Heart left ventricle (tissue), 16 donors: ENCODE measurements around the gene AK3. TPM values are rescaled to one million over a fixed set of nuclear protein-coding genes. Genes with fewer than 3 reads are reported as not detected.
A peak's percentile ranks its signal among the peaks of the same experiment; 100 is the strongest.

Experiments
- ATAC-seq, 4 donors: fragments of 200-7000 bp; cut with Tn5 transposase; one replicate each; pipeline ENCODE4 v1.9.1; 2020 to 2022; ENCODE audit warnings: moderate library complexity in 4 of 4, mild to moderate bottlenecking in 3 of 4, moderate number of reproducible peaks in 1 of 4
- DNase-seq, 5 donors: peaks; one replicate each; pipeline ENCODE4 v3.0.0-alpha.2; 2020
- H3K27ac ChIP-seq, 12 donors: fragments of 200-600 bp; sonication (generic) in 4 of 12; one replicate each; pipeline versions ENCODE4 v1.5.0 to v1.8.0; 2016 to 2022; ENCODE audit warnings: mild to moderate bottlenecking in 2 of 12
- H3K27me3 ChIP-seq, 9 donors: fragments of 200-600 bp; sonication (generic) in 2 of 9; one replicate each; pipeline versions ENCODE4 v1.5.1 to v1.8.0; 2016 to 2022; ENCODE audit warnings: mild to moderate bottlenecking in 3 of 9
- H3K36me3 ChIP-seq, 9 donors: fragments of 200-600 bp; sonication (generic) in 2 of 9; one replicate each; pipeline versions ENCODE4 v1.5.0 to v1.8.0; 2018 to 2022; ENCODE audit warnings: mild to moderate bottlenecking in 2 of 9
- H3K4me1 ChIP-seq, 12 donors: fragments of 200-600 bp; sonication (generic) in 4 of 12; one replicate each; pipeline versions ENCODE4 v1.5.0 to v1.8.0; 2016 to 2022; ENCODE audit warnings: mild to moderate bottlenecking in 3 of 12
- H3K4me3 ChIP-seq, 12 donors: fragments of 200-600 bp; sonication (generic) in 4 of 12; one replicate each; pipeline versions ENCODE4 v1.5.0 to v1.8.0; 2017 to 2022; ENCODE audit warnings: mild to moderate bottlenecking in 9 of 12, moderate library complexity in 4 of 12
- H3K9me3 ChIP-seq, 12 donors: fragments of 200-600 bp; sonication (generic) in 4 of 12; one replicate each; pipeline versions ENCODE4 v1.5.0 to v1.8.0; 2016 to 2022; ENCODE audit warnings: mild to moderate bottlenecking in 1 of 12
- POLR2A ChIP-seq, 2 donors: fragments of 450-650 bp; IDR thresholded peaks; one replicate each; pipeline ENCODE4 v1.6.1; 2017; ENCODE audit warnings: antibody characterized with exemption in 2 of 2, mild to moderate bottlenecking in 2 of 2, moderate library complexity in 2 of 2
- WGBS, 4 donors: extraction: QIAGEN DNeasy Blood & Tissue Kit in 2 of 4; methylation state at CpG; one replicate each; pipeline versions ENCODE4 v1.1.5 to v1.1.7; 2013 to 2018; 5-methylcytosine and 5-hydroxymethylcytosine counted together
- intact Hi-C, 10 donors: fragments of 100-400 bp; cut with DNase I; formaldehyde crosslinking; loops; one replicate each; pipeline versions ENCODE4 v1.11.1 to v1.14.2; 2022
- polyA plus RNA-seq, 2 donors: library from polyadenylated mRNA; stranded (reverse); fragments of 200-250 nt; gene quantifications; one replicate each; pipeline ENCODE4 v1.2.3, GENCODE V29; 2013
- total RNA-seq, 9 donors: library from RNA; depleted of rRNA in 2 of 9; stranded (reverse); fragments of >200 nt in 2 of 9; fragmentation: NEBNext Ultra II Directional in 3 of 9; extraction: Animal tissue kit (Norgen Biotek cat#: 25700) in 3 of 9; gene quantifications; one replicate each; pipeline versions ENCODE4 v1.1.0 to v1.2.4, GENCODE V29; 2016 to 2023
- TF ChIP-seq, protein P1 (sequence below), 12 donors: fragments of 200-600 bp; sonication (generic) in 4 of 12; IDR thresholded peaks; one replicate each; pipeline versions ENCODE4 v1.5.0 to v1.8.0; 2018 to 2022; ENCODE audit warnings: antibody characterized with exemption in 12 of 12, mild to moderate bottlenecking in 5 of 12
- donor health status: ischemic (EF 13 %, LVEDD 7.1; RV severe dilation, severe dysfunction).
- donor health status: healthy with polysubstance abuse.
- donor health status: DM: no; HTN: yes; CAD: no.
- donor health status: DM: no; HTN: no; CAD: no.
- donor health status: ischemic (EF 25% LVEDD 6.9; RV normal size, moderate dysfunction).
- donor health status: ischemic (EF 25% LVEDD 5.7; RV mildly dilated, moderate dysfunction).
- donor health status: healthy.
- donor health status: DM: yes; HTN: yes; CAD: no.
- donor health status: ischemic (EF 35%, LVEDD 5.7; RV mildly dilated, moderate dysfunction).
- donor health status: nonischemic (EF 11% LVEDD 7.7; RV severe dilation, severe dysfunction).
- donor health status: DM: yes; HTN: yes; CAD: no.
- donor health status: PGD.
- donor health status: ischemic (EF 29% LVEDD 5.4; RV normal size, mild dysfunction).
- donor health status: nonischemic (EF 23%, LVEDD 6.1; RV moderate dilation, normal function).

Gene AK3
- total and polyA plus RNA-seq, 11 donors: 47.8 to 231 (median 149) TPM

- Histone ChIP-seq H3K36me3 (no peaks in the 10 kb centered on the region), H3K27ac (peak overlapping the region; percentile 62 to 97 (median 94))
- intact Hi-C loops: loop anchor here in 5 of 10 donors (5.0 to 10.0 kb wide), 6 partner anchors 55 to 705 kb away; partner anchors contain the start of genes PLPP6 (in 3 of the 5), RCL1 (in 2 of the 5), CDC37L1 (in 1 of the 5) and PLGRKT (in 1 of the 5)
These were observed 1.2 kb downstream of the AK3 start for GRCh38 chr9:4739587-4740387.

GRCh38 chr9:4738866-4739586 lies 2.0 kb downstream of the AK3 start:
- TF ChIP-seq, protein P1, sequence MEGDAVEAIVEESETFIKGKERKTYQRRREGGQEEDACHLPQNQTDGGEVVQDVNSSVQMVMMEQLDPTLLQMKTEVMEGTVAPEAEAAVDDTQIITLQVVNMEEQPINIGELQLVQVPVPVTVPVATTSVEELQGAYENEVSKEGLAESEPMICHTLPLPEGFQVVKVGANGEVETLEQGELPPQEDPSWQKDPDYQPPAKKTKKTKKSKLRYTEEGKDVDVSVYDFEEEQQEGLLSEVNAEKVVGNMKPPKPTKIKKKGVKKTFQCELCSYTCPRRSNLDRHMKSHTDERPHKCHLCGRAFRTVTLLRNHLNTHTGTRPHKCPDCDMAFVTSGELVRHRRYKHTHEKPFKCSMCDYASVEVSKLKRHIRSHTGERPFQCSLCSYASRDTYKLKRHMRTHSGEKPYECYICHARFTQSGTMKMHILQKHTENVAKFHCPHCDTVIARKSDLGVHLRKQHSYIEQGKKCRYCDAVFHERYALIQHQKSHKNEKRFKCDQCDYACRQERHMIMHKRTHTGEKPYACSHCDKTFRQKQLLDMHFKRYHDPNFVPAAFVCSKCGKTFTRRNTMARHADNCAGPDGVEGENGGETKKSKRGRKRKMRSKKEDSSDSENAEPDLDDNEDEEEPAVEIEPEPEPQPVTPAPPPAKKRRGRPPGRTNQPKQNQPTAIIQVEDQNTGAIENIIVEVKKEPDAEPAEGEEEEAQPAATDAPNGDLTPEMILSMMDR (IDR thresholded peaks at IDR 0.05): no peak
- TF ChIP-seq POLR2A (IDR thresholded peaks at IDR 0.05): no peak
- H3K27ac ChIP-seq: peak overlapping the region in 5 of 12 donors; percentile 94 to 97 (median 95)
- H3K4me1 ChIP-seq: peaks cover 0 to 33% (median 15%) of the 10 kb centered on the region in 12 donors
- no peaks in the 10 kb centered on the region for H3K36me3 ChIP-seq
- ATAC-seq (no peak), DNase-seq (no peak)
- 91 to 95% (median 95%) methylated on average over 19 of the region's 19 CpGs for WGBS, 4 donors
- H3K27me3 ChIP-seq: no peaks in the 10 kb centered on the region
- H3K4me3 ChIP-seq: peak overlapping the region in 9 of 12 donors; percentile 83 to 98 (median 89)
- intact Hi-C loops: no loop called here
- H3K9me3 ChIP-seq: no peaks in the 10 kb centered on the region

More at GRCh38 chr9:4739587-4740387, 1.2 kb downstream of the AK3 start:
- Histone ChIP-seq H3K9me3 (no peaks in the 10 kb centered on the region), H3K27me3 (no peaks in the 10 kb centered on the region), H3K4me1 (peaks cover 0 to 30% (median 15%) of the 10 kb centered on the region in 12 donors), H3K4me3 (peak overlapping the region; percentile 54 to 98 (median 89))
- 39 to 48% (median 43%) methylated on average over 26 of the region's 26 CpGs for WGBS, 4 donors
- no peak for TF ChIP-seq POLR2A (IDR thresholded peaks at IDR 0.05)
- TF ChIP-seq, protein P1 (IDR thresholded peaks at IDR 0.05): no peak
- ATAC-seq (no peak), DNase-seq (no peak)

DNA sequence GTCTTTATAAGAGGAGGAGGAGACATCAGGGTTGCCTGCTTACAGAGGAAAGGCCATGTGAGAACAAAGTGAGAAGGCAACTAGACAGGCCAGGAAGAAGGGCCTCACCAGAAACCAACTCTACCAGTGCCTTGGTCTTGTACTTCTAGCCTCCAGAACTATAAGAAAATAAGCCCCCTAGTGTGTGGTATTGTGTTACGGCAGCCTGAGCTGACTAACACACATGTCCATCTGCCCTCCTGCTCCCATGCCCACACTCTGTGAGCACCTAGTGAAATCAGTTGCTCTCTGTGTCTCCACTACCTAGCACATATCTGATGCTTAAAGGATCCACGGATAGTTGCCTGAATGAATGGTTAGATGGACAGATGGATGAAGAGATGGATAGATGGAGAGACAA lies 6.9 kb downstream of the AK3 start:
- no peak for TF ChIP-seq POLR2A (IDR thresholded peaks at IDR 0.05)
- TF ChIP-seq, protein P1 (IDR thresholded peaks at IDR 0.05): no peak
- Histone ChIP-seq H3K4me1 (peaks cover 0 to 26% (median 8%) of the 10 kb centered on the region in 12 donors), H3K4me3 (no peak overlapping the region), H3K27ac (no peak overlapping the region), H3K9me3 (no peaks in the 10 kb centered on the region), H3K36me3 (no peaks in the 10 kb centered on the region), H3K27me3 (no peaks in the 10 kb centered on the region)
- intact Hi-C loops: no loop called here
- WGBS, 4 donors: 92 to 100% (median 96%) methylated on average over 2 of the region's 2 CpGs
- DNase-seq: no peak
- peak in 1 of 4 donors; percentile 38 for ATAC-seq

DNA sequence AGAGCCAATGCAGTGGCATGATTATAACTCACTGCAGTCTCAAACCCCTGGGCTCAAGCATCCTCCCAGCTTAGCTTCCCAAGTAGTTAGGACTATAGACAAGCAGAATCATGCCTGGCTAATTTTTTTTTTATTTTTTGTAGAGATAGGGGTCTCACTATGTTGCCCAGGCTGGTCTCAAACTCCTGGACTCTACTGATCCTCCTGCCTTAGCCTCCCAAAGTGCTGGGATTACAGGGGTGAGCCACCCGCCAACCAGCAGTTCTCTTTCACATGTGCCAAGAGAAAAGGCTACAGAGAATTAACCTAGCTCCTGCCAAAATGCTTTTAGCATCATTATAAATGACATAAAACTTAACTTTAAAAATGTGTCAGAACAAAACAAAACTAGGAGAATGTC lies 8.1 kb downstream of the AK3 start:
- no peak for DNase-seq
- ATAC-seq: no peak
- Histone ChIP-seq H3K9me3 (no peaks in the 10 kb centered on the region), H3K27ac (no peak overlapping the region), H3K4me3 (no peak overlapping the region), H3K4me1 (peaks cover 0 to 15% (median 2%) of the 10 kb centered on the region in 12 donors), H3K27me3 (no peaks in the 10 kb centered on the region), H3K36me3 (no peaks in the 10 kb centered on the region)
- intact Hi-C loops: no loop called here
- no peak for TF ChIP-seq POLR2A (IDR thresholded peaks at IDR 0.05)
- TF ChIP-seq, protein P1 (IDR thresholded peaks at IDR 0.05): no peak
- WGBS, 4 donors: 98 to 100% (median 100%) methylated on average over 1 of the region's 1 CpG
